Osteocyte (in vitro differentiated cells): ENCODE data around the gene RIGI. TPM values are rescaled to one million over a fixed set of nuclear protein-coding genes. Genes with fewer than 3 reads are reported as not detected.
"Not testable (repeated sequence)": the region's sequence is repeated elsewhere in the genome, so short reads cannot be mapped to it uniquely, and the experiment has no call there.

ENCODE experiments used
- DNase-seq: peaks from one replicate; pipeline ENCODE4 v3.0.0; 2021; ENCODE audit warnings: mixed read lengths; ENCODE audit not compliant: unreplicated experiment; ENCODE audit errors: extremely low spot score
- H3K27ac Mint-ChIP-seq: one replicate; pipeline ENCODE4 v1.8.0; 2021; ENCODE audit warnings: mild to moderate bottlenecking, mixed read lengths; ENCODE audit not compliant: unreplicated experiment
- H3K27me3 Mint-ChIP-seq: one replicate; pipeline ENCODE4 v1.8.0; 2021; ENCODE audit warnings: mixed read lengths; ENCODE audit not compliant: unreplicated experiment
- H3K36me3 Mint-ChIP-seq: one replicate; pipeline ENCODE4 v1.8.0; 2021; ENCODE audit warnings: mixed read lengths; ENCODE audit not compliant: unreplicated experiment
- H3K4me1 Mint-ChIP-seq: one replicate; pipeline ENCODE4 v1.8.0; 2021; ENCODE audit warnings: mixed read lengths; ENCODE audit not compliant: unreplicated experiment
- H3K4me3 Mint-ChIP-seq: one replicate; pipeline ENCODE4 v1.8.0; 2021; ENCODE audit warnings: mild to moderate bottlenecking, moderate library complexity, mixed read lengths; ENCODE audit not compliant: unreplicated experiment
- H3K9me3 Mint-ChIP-seq: one replicate; pipeline ENCODE4 v1.8.0; 2021; ENCODE audit warnings: mixed read lengths; ENCODE audit not compliant: unreplicated experiment
- CTCF ChIP-seq: fragments of 200-600 bp; sonication (generic); IDR thresholded peaks from 2 replicates; pipeline ENCODE4 v1.5.0; 2021; ENCODE audit warnings: antibody characterized with exemption, mild to moderate bottlenecking, moderate library complexity
- total RNA-seq: library from RNA; stranded (reverse); gene quantifications from 2 replicates; pipeline ENCODE4 v1.2.1, GENCODE V29; 2021

Gene RIGI
- total RNA-seq, 1 donor from 2014 or later: 8.7 TPM

DNA sequence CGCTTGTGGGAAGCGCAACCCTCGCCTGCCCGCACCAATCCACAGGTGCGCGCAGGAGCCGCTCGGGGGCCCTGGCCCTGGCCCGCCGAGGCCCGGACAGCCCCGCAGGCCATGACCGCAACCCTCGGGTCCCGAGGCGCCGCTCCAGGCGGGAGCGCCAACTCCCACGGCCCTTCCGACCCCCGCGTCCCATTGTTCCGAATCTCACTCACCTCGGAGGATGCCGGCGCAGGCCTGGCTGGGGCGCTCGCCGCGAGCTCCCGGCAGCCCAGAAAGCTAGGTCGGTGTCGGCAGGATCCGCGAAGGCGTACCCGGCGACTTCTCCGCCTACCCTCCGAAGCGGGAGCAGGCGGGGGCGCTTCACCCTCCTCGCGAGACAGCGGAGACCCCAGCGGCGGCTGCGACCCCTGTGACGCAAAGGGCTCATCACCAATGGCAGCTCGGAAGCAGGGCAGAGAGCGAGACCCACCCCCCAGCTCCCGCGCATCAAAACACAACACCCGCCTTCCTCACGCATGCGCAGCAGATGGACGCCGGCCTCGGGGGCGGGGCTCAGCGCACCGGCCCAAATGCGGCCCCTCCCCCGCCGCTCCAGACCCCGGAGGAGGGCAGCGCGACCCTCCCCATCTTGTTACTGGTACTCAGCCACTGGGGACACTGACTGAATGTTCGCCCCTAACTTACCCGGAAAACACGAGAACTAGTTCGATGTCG lies 24.7 kb upstream of the RIGI start:
- no peak for TF ChIP-seq CTCF
- peaks cover 15% of the 10 kb centered on the region for H3K36me3 Mint-ChIP-seq

GRCh38 chr9:32550150-32550561 lies 24.2 kb upstream of the RIGI start:
- Mint-ChIP-seq H3K27ac (peak overlapping the region; percentile 82), H3K9me3 (no peaks in the 10 kb centered on the region), H3K4me3 (peak overlapping the region; percentile 92), H3K27me3 (no peaks in the 10 kb centered on the region), H3K36me3 (peaks cover 15% of the 10 kb centered on the region), H3K4me1 (peaks cover 33% of the 10 kb centered on the region)
- no peak for DNase-seq
- TF ChIP-seq CTCF: peak; percentile 25

More for the DNA sequence above, 24.7 kb upstream of the RIGI start:
- peak overlapping the region; percentile 97 for H3K27ac Mint-ChIP-seq
- no peaks in the 10 kb centered on the region for H3K9me3 Mint-ChIP-seq
- H3K27me3 Mint-ChIP-seq: no peaks in the 10 kb centered on the region
- H3K4me3 Mint-ChIP-seq: peak overlapping the region; percentile 92
- peaks cover 33% of the 10 kb centered on the region for H3K4me1 Mint-ChIP-seq
- DNase-seq: peak; percentile 98

DNA sequence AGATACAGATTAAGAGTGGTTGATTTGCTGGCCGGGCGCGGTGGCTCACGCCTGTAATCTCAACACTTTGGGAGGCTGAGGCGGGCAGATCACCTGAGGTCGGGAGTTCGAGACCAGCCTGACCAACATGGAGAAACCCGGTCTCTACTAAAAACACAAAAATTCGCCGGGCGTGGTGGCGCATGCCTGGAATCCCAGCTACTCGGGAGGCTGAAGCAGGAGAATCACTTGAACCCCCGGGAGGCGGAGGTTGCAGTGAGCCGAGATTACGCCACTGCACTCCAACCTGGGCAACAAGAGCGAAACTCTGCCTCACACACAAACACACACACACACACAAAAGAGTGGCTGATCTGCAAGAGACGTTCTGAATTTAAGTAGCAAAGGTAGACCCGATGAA lies 22.2 kb upstream of the RIGI start:
- H3K27me3 Mint-ChIP-seq, H3K4me3 Mint-ChIP-seq: not testable (repeated sequence)

GRCh38 chr9:32545884-32546283 lies 19.9 kb upstream of the RIGI start:
- no peak for DNase-seq
- Mint-ChIP-seq H3K27me3 (no peaks in the 10 kb centered on the region), H3K9me3 (no peaks in the 10 kb centered on the region), H3K4me1 (peaks cover 25% of the 10 kb centered on the region), H3K4me3 (no peak overlapping the region), H3K36me3 (peaks cover 41% of the 10 kb centered on the region), H3K27ac (no peak overlapping the region)
- TF ChIP-seq CTCF: no peak

More for the DNA sequence above, 22.2 kb upstream of the RIGI start:
- not testable (repeated sequence) for H3K27ac Mint-ChIP-seq, H3K9me3 Mint-ChIP-seq, DNase-seq
- Mint-ChIP-seq H3K36me3 (peaks cover 23% of the 10 kb centered on the region), H3K4me1 (peaks cover 27% of the 10 kb centered on the region)

DNA sequence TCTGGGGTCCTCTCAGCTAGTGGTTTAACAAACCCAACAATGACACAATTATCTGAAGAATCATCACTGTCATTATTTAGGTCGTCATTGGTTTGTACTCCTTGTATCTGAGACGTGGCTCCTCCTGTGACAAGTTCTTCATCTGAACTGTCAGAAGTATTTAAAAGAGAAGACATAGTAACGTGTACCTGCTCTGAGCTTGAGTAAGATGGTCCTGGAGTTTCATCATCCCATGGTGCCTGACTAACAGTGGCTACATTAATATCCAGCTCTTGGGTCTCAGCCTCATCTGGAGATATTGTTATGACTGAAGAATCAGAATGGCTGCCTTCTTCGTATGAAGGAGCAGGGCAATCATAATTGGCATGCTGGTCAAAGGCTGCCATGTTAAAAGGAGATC lies 17.1 kb upstream of the RIGI start:
- no peak for TF ChIP-seq CTCF
- no peak overlapping the region for H3K4me3 Mint-ChIP-seq
- H3K4me1 Mint-ChIP-seq: peaks cover 8% of the 10 kb centered on the region
- H3K27ac Mint-ChIP-seq: no peak overlapping the region
- no peak for DNase-seq
- H3K36me3 Mint-ChIP-seq: peaks cover 38% of the 10 kb centered on the region
- H3K9me3 Mint-ChIP-seq: no peaks in the 10 kb centered on the region
- no peaks in the 10 kb centered on the region for H3K27me3 Mint-ChIP-seq
